GM19452 (cell line): ENCODE data around the gene FNDC3B.
A peak's percentile ranks its signal among the peaks of the same experiment; 100 is the strongest.

ENCODE experiments used
- ATAC-seq: cut with Tn5 transposase; IDR thresholded peaks from one replicate; pipeline ENCODE4 v1.9.1; 2021; ENCODE audit not compliant: unreplicated experiment

The FNDC3B gene

GRCh38 chr3:172277151-172277652 lies 237.8 kb downstream of the FNDC3B start:
- no peak for ATAC-seq

DNA sequence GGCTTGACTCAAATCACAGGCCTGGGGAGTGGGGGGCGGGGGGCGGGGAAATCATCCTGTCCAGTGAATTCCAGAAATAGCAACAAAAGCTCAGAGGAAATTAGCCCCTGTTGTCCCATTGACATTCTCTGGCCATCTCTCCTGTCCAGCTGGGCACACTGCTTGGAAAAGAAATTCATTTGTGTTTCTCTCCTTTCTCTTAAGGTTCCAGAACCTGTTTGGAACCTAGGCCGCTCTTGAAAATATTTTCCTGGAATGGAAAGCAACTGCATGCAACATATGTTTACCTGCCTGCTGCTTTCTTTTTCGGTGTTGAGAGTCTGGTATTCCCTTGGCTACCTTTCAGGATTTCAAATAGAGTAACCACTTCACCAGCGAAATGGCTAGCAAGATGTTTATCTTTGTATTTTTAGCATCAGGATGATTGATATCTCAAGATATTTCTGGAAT lies 239.8 kb downstream of the FNDC3B start:
- no peak for ATAC-seq

- no peak for ATAC-seq
Observed at GRCh38 chr3:172279974-172280373, 240.6 kb downstream of the FNDC3B start.

DNA sequence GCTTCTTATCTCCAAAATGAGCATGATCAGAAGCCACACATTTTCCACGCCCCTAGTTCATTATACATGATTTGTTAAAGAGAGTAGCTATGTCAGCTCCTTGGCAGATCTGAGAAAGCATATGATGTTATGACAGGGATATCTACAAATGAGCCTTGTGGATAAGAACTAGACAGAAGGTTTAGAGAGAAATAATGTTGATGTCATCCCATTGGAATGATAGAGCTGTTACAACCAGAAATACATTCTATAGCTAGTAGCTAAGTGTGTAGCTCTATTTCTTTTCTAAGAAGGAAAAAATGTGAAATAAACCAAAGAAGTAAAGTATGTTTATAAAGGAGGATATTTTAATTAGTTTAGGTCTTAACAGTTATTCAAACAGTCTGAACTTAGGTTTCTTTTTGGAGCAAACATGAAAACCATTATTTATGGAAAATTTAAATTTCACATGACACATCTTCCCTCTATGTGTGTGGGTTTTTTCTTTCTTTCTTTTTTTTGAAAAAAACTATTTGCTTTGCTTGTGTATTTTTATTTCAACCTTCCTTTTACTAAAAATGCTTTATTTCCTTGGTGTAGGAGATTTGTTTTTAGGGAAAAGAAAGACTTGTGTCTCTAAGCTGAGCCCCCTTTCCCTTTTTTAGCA lies 241.2 kb downstream of the FNDC3B start:
- no peak for ATAC-seq

DNA sequence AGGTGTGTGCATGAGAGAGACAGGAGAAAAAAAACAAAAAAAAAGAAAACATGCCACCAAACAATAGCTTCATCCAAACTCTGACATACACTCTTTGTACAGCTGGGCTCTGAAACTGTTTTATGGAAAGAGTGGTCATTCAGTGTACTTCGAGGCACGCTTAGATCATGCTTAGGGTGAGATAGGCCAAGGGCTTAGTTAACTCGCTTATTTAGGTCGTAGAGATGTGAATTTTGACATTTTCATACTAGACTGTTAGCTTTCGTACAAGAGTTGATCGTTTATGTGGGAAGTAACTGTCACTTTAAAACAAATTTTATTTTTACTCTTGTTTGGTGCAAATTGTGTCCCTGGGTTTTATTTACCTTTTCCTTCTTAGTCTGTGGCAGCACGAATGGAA lies 242.5 kb downstream of the FNDC3B start:
- ATAC-seq, result no peak

- no peak for ATAC-seq
Observed at GRCh38 chr3:172282850-172283249, 243.5 kb downstream of the FNDC3B start.

- no peak for ATAC-seq
Observed at GRCh38 chr3:172283841-172284357, 244.5 kb downstream of the FNDC3B start.

GRCh38 chr3:172285844-172286243 lies 246.5 kb downstream of the FNDC3B start:
- no peak for ATAC-seq

DNA sequence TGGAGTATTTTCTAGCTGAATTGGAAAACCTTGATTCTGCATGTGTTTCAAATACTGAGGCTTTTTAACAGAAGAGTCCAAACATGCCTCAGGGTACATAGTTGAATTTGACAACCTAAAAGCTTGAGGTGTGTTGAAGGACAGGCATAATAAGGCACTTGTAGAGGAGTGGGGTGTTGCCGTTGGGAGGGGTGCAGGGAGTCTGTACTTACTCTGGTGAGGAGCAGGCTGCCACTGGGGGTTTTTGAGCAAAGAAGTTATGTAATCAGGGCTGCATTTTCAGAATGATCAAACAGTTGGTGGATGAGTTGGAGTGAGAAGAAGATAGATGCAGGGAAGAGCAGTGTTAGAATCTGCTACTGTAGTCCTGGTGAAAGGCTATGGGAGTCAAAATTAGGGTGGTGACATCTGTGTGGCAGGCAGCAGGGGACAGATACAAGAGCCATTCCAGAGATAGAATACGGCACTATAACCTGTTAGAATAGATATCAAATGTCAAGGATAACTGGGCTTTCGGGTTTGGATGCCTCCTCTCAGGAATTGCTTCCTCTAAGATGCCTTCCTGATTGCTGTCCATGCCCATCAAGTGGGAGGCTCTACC lies 247.3 kb downstream of the FNDC3B start:
- ATAC-seq, result no peak

DNA sequence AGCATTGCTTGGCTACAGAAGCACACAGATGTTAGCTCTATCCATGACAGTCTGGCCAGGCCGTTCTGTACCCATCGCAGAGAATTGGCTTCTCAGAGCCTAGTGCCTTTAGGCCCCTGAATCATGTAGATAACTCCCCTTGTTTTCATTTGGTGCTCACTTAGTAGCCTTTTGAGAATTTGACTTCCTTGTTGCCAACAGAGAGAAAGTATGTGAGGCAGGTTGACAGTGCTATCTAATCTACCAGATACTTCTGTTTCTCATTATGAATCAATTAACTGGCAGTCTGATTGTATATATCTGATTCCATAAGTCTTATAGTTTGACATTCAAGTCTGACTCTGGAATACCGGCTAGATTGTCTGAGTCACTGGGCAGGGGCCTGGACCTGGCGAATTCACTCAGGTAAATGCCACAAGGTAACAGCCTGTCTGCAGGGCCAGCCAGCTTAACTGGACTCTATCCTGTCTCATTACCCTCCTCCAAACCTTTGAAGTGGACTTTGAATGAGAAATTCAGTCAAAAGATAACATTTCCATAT lies 248.6 kb downstream of the FNDC3B start:
- no peak for ATAC-seq

GRCh38 chr3:172288651-172289050 lies 249.3 kb downstream of the FNDC3B start:
- ATAC-seq, result no peak

DNA sequence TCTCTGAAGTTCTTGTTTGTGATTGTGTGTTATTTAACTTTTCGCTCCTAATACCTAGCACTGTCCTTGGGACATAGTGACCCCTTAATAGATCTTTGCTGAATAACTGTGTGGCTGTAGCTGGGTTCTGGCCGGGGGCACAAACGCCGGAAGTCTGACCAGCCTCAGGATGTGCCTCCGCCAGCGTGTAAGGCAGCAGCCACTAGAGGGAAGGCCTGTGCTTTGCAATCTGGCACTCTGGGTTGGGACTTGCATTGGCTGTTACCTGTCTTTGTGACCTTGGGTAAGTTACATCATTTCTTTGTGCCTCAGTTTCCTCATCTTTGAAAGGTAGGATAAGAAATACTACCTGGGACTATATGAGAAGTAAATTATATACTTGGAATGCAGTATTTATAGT lies 250.2 kb downstream of the FNDC3B start:
- peak; percentile 62 for ATAC-seq

- ATAC-seq, result no peak
Observed at GRCh38 chr3:172290457-172290856, 251.1 kb downstream of the FNDC3B start.

DNA sequence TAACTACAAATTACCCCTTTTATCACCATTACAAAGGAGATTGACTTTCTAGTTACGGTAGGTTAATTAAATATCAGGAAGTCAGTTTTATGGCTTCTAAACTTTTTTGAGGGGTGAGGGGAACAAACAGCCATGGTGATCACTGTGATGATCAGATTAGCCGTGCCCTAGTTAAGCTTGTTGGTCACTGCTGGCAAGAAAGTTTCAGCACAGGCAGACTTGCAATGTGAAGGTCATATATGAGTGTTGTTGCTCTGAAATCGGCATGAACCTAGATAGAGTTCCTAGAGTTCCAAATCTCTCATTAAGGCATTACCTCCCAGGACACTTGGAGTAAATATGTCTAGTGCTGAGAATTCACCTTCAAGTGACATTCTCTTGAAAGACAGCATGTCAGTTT lies 252.3 kb downstream of the FNDC3B start:
- no peak for ATAC-seq

GRCh38 chr3:172292422-172292821 lies 253.0 kb downstream of the FNDC3B start:
- ATAC-seq, result no peak

GRCh38 chr3:172293093-172293492 lies 253.7 kb downstream of the FNDC3B start:
- no peak for ATAC-seq

DNA sequence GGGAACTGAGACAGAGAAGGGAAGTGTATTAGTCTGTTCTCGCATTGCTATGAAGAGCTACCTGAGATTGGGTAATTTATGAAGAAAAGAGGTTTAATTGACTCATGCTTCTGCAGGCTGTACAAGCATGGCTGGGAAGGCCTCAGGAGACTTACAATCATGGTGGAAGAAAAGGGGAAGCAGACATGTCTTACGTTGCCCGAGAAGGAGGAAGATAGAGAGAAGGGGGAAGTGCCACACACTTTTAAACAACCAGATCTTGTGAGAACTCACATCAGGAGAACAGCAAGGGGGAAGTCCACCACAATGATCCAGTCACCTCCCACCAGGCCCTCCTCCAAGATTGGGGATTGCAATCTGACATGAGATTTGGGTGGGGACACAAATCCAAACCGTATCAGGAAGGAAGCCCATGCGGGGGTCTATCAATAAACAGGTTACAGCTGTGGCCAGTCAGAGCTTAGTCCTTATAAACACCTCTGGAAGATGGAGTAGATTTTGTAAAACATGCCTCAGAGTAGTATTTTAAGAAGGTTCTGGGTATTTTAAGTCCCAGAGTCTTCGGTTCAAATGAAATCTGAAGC lies 254.9 kb downstream of the FNDC3B start:
- no peak for ATAC-seq

DNA sequence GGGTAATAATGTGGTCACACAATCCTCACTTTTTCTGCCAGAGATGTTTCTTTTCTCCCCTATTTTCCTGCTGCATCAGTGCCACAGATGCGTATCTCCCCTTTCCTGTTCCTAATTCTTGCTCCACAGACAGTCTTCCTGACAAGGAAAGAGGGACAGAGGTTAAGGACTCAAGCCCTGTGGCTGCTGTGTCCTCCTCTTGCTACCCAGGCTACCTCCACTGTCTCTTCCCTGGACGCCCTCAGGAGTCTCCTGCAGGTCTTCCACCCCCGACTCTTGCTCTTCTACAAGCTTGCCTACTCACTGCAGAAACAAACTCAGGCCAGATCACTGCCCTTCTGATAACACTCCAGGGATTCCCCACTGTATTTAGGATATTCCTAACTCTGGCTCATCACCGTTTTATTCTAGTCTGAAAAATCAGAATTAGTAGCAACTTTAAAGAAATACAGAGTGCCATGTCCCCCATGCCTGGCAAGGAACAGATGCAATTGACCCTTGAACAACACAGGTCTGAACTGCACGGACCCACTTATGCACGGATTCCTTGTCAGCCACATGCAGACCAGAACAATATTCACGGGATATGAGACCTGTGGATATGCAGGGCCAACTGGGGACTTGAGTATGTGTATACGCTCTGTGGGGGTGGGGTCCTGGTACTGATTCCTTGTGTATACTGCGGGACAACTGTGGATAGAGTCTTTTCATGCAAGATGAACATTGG lies 257.0 kb downstream of the FNDC3B start:
- ATAC-seq, result no peak

GRCh38 chr3:172296975-172297332 lies 257.6 kb downstream of the FNDC3B start:
- ATAC-seq, result no peak

DNA sequence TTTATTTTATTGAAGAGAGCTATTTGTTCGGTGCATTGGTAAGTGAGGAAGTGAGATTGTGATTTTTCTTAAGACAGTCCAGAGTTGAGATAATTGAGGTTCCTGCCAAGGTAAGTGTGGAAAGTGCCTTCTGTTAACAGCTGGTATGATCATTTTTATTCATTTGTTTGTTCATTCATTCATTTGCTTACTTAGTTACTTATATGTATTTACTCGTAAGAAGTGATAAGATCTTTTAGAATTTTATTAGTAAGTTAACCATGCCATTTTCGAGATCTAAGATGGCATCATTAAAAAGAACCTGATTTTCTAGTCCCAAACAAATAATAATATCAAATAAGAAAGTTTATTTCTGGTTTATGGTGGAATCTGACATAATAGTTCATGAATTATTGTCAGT lies 258.9 kb downstream of the FNDC3B start:
- no peak for ATAC-seq

- ATAC-seq, result no peak
Observed at GRCh38 chr3:172300187-172300586, 260.8 kb downstream of the FNDC3B start.
